22Rv1 (cell line): ENCODE results near the gene RBM44.

Experiments used
- CTCF ChIP-seq: fragments of 450-650 bp; IDR thresholded peaks from 2 replicates; pipeline ENCODE4 v1.5.1; 2017; ENCODE audit warnings: mild to moderate bottlenecking
- ZFX ChIP-seq: fragments of 450-650 bp; IDR thresholded peaks from 2 replicates; pipeline ENCODE4 v1.6.1; 2017; ENCODE audit warnings: antibody characterized with exemption, borderline replicate concordance

- TF ChIP-seq CTCF (no peak), ZFX (no peak)
Measured at GRCh38 chr2:237876951-237877491, 78.4 kb downstream of the RBM44 start.
